Liver (tissue), 3 donors: Measurements from ENCODE around the gene SLC14A1.

Experiments used
- CTCF ChIP-seq: fragments of 150-350 bp; IDR thresholded peaks from 2 replicates; pipeline ENCODE4 v1.5.1; 2017; ENCODE audit warnings: improper control_type of control experiment, low read depth, low read length; ENCODE audit not compliant: missing input control
- EGR1 ChIP-seq, 2 donors: IDR thresholded peaks; 2 replicates each; pipeline ENCODE4 v1.6.1; 2016 to 2018; ENCODE audit warnings: antibody characterized with exemption in 2 of 2, low read depth in 2 of 2
- TAF1 ChIP-seq: conservative IDR thresholded peaks from 2 replicates; pipeline ENCODE4 v1.6.1; 2016; ENCODE audit warnings: antibody characterized with exemption, mild to moderate bottlenecking
- YY1 ChIP-seq: IDR thresholded peaks from 2 replicates; pipeline ENCODE4 v1.6.1; 2016; ENCODE audit warnings: antibody characterized with exemption, mild to moderate bottlenecking
- TF ChIP-seq, protein P1 (sequence below): IDR thresholded peaks from 2 replicates; pipeline ENCODE4 v1.6.1; 2016; ENCODE audit warnings: antibody characterized with exemption
- TF ChIP-seq, protein P2 (sequence below): IDR thresholded peaks from 2 replicates; pipeline ENCODE4 v1.6.1; 2016; ENCODE audit warnings: antibody characterized with exemption, mild to moderate bottlenecking
- donor health status: healthy.
- donor health status: healthy.

DNA sequence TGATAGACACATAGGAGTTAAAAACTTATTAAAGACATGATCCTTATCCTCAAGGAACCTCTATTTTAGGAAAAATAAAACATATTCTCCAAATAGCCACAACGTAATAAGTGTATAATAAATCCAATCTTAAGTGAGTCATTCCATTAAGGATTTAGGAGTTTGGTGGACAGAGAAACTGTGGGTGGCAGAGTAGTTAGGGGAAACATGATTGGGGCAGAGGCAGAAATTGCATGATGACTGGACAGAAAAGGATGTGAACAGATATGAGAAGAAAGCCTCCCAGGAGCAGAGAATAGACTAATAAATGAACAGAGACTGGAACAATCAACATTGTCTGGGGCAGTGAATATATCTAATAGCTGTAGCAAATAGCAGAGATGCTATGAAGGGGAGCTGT lies 53.4 kb downstream of the SLC14A1 start:
- TF ChIP-seq, protein P1, sequence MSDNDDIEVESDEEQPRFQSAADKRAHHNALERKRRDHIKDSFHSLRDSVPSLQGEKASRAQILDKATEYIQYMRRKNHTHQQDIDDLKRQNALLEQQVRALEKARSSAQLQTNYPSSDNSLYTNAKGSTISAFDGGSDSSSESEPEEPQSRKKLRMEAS: no peak
- TF ChIP-seq YY1: no peak
- no peak for TF ChIP-seq CTCF
- TF ChIP-seq, protein P2, sequence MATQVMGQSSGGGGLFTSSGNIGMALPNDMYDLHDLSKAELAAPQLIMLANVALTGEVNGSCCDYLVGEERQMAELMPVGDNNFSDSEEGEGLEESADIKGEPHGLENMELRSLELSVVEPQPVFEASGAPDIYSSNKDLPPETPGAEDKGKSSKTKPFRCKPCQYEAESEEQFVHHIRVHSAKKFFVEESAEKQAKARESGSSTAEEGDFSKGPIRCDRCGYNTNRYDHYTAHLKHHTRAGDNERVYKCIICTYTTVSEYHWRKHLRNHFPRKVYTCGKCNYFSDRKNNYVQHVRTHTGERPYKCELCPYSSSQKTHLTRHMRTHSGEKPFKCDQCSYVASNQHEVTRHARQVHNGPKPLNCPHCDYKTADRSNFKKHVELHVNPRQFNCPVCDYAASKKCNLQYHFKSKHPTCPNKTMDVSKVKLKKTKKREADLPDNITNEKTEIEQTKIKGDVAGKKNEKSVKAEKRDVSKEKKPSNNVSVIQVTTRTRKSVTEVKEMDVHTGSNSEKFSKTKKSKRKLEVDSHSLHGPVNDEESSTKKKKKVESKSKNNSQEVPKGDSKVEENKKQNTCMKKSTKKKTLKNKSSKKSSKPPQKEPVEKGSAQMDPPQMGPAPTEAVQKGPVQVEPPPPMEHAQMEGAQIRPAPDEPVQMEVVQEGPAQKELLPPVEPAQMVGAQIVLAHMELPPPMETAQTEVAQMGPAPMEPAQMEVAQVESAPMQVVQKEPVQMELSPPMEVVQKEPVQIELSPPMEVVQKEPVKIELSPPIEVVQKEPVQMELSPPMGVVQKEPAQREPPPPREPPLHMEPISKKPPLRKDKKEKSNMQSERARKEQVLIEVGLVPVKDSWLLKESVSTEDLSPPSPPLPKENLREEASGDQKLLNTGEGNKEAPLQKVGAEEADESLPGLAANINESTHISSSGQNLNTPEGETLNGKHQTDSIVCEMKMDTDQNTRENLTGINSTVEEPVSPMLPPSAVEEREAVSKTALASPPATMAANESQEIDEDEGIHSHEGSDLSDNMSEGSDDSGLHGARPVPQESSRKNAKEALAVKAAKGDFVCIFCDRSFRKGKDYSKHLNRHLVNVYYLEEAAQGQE: no peak
- no peak for TF ChIP-seq EGR1 (IDR thresholded peaks at IDR 0.05; ENCODE audit: low read depth in 2 of 2)
- TF ChIP-seq TAF1: no peak
